Stimulated activated CD8-positive, alpha-beta memory T cell treated with anti-CD3 and anti-CD28 coated beads, Interleukin-7, amount 100 ng/mL, for 24 hours (primary cell): ENCODE data around the gene BPIFB4.
"Not testable (repeated sequence)": the region's sequence is repeated elsewhere in the genome, so short reads cannot be mapped to it uniquely, and the experiment has no call there.

Experiments
- DNase-seq: peaks from one replicate; pipeline ENCODE4 v3.0.0-alpha.2; 2020; ENCODE audit warnings: low read depth

The BPIFB4 gene

GRCh38 chr20:33079259-33079658 is at the start of gene BPIFB4:
BPIFB4 (plus strand) TSS chr20:33079643; CDS start chr20:33081527, 1,884 bp downstream.
- no peak for DNase-seq

DNA sequence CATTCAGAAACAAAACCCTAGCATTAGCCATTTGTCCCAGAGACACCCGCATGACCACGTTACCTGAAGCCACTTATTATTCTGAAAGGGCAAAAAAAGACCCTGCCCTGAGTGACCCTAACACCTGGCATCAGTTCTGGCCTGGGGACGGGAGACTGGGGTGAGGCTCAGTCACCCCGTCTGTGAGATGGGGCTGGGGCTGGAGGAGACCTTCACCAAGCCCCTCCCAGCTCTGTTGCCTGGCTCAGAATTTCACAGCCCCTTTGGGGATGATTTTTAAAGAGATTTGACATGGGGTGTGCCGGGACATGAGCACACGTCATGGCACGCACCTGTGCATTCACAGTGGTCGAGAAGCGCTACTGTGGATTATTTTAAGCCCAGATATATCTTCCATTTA is 49.4 kb upstream of the BPIFB4 start:
- no peak for DNase-seq

DNA sequence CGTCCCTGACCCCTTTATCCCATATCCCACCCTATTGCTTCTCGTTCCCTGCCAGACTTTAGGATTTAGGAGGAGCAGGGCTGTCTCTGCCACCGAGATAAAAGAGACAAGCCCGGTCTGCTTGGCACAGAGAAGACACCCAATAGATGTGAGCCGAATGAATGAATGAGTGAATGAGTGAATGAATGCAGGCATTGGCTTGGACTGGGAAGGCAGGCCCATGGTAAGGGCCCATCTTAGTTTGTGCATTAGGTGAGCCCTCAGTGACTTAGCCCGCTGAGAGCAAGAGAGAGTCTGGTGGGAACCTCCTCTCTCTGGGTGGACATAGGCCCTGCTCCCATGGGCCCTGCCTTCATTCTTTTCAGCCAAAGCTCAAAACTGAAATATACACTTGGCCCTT is 48.9 kb upstream of the BPIFB4 start:
- DNase-seq = no peak

GRCh38 chr20:33031531-33031930 is 47.9 kb upstream of the BPIFB4 start, which contains the start of gene BPIFB6:
BPIFB6 (plus strand) TSS chr20:33031648; CDS start chr20:33031648, 0 bp downstream.
- DNase-seq = no peak

DNA sequence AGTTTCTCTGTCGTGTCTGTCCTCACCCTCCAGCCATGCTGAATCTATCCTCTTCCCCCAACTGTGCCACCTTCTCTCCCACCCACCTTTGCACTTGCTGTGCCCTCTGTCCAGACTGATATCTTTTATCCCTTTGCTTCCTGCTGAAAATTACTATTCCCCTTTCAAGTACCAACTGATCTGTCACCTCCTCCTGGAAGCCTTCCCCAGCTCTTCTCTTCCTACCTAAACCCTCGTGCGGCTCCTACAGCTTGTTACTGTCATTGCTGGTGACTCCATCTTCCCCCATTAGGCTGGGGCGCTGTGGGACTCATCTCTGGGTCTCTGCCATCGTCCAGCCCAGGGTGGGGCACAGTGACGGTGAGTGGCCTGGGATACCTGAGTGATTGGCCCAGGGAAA is 46.9 kb upstream of the BPIFB4 start:
- no peak for DNase-seq

DNA sequence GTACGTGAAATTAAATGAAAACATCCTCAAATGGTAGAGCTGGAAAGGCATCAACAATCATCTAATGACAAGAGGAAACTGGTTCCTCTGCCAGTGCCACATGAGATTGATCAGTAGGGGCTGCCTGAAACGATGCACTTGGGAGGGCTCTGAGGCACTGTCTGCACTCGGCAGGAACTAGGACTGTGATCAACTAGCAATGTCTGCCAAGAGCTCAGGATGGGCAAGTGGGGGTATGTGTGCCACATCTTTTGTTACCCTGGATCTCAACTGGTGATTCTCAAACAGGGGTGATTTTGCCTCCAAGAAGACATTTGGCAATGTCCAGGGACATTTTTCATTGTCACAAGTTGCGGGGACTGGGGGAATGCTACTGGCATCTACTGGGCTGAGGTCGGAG is 46.1 kb upstream of the BPIFB4 start:
- no peak for DNase-seq

DNA sequence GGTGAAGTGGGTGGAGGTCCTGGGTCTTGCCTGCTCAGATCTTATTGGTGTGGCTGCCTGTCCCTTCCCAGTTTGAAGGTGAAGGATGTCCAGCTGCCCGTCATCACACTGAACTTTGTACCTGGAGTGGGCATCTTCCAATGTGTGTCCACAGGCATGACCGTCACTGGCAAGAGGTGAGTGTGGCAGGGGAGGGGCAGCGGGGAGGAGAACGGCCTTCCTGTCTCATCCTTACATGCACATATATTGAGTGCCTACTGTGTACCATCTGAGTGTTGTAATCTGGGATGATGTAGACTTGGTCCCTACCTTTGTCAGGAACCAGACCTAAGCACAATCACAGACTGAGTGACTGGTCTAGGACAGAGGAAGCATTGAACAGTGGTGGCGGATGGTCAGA is 45.3 kb upstream of the BPIFB4 start:
- no peak for DNase-seq

- no peak for DNase-seq
These were observed 44.4 kb upstream of the BPIFB4 start for GRCh38 chr20:33034901-33035492.

GRCh38 chr20:33037456-33037855 is 42.0 kb upstream of the BPIFB4 start:
- no peak for DNase-seq

GRCh38 chr20:33038243-33038642 is 41.2 kb upstream of the BPIFB4 start:
- DNase-seq = no peak

DNA sequence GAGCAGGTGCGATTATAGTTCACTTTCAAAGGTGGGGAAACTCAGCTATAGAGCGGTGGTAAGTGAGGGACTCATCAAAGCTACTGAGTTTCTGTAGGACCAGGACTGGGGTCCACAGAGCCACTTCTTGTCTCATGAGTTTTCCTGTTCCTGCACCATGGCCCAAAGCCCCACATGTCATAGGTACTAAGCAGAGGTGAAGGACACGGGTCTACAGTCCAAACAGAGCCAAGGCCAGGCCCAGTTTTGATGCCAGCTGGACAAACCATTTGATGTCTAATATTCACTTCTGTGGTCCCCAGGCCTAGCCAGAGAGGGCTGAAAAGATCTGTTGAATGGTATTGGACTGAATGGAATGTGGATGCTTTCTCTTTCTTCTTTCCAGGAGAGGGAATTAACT is 37.0 kb upstream of the BPIFB4 start:
- no peak for DNase-seq

DNA sequence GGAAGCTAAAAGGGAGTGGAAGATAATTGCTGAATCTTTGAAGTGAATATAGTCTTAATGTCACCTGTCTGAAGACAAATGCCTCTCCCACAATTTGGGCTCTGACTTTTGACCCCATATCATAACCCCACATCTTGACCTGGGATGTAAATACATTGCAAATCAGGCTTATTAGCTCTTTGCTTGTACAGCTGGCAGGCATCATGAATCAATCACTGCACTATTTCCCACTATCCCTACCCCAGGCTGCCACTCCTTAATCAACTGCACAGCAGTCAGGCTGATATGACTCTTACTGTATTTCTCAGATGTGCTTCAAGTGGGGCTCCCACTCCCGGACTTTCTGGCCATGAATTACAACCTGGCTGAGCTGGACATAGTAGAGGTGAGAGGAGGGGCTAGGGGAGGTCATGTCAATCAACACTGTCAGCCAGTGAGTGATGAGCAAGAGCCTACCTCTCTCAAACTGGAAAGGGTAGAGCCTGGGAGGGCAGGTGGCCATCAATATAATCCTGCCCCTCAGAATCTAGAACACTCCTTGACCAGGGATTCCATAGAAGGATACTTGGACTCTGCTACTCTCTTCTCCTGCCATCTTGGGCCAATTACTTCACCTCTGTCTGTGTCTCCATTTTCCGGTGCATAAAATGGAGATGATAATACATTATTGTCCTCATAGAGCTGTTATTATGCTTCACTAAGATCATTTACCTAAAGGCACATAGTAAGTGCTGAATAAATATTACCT is 36.3 kb upstream of the BPIFB4 start:
- no peak for DNase-seq

DNA sequence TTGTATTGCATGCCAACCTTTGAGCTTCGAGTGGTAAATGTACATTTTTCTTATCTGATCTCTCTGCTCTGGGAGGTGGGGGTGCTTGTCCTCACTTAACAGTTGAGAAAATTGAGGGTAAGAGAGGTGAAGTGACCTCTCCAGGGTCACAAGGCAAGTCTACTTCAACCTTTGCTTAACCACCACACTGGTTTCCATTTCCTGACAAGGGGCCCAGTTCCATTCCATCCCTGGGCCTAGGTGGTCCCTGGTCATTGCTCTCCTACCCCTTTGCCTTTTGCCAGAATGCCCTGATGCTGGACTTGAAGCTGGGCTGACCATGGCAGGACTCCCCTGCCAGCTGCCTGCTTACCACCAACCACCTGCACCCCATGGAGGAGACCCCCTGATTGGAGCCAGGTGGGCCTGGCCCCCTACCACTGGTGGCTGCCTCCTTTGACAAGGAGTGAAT is 35.7 kb upstream of the BPIFB4 start:
- no peak for DNase-seq

DNA sequence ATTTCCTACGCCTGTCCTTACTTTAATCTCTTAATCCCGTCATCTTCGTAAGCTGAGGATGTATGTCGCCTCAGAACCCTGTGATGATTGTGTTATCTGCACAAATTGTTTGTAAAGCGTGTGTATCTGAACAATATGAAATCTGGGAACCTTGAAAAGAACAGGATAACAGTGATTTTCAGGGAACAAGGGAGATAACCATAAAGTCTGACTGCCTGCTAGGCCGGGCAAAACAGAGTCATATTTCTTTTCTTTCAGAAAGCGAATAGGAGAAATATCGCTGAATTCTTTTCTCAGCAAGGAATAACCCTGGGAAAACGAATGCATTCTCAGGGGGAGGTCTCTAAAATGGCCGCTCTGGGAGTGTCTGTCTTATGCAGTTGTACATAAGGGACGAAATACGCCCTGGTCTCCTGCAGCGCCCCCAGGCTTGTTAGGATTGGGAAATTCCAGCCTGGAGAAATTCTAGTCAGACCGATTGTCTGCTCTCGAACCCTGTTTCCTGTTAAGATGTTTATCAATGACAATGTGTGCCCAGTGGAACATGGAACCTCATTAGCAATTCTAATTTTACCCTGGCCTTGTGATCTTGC is 34.2 kb upstream of the BPIFB4 start:
- not testable (repeated sequence) for DNase-seq

DNA sequence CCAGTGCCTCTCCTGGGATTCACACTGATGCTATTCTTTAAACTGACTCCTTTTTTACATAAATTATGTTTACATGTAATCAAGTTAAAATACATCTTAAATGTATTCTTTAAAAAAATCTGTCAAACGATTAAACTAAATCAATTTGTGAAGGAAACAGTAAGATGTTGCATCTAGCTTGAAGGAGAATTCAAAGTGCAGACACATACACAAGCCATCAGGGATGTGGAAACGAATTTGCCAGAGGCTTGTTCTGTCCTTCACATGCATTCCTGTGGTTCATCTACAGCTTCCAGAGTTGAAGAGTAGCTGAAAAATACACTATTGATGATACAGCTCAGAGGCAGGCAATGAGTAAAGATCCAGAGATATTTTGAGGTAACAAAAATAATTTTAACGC is 33.0 kb upstream of the BPIFB4 start:
- no peak for DNase-seq

DNA sequence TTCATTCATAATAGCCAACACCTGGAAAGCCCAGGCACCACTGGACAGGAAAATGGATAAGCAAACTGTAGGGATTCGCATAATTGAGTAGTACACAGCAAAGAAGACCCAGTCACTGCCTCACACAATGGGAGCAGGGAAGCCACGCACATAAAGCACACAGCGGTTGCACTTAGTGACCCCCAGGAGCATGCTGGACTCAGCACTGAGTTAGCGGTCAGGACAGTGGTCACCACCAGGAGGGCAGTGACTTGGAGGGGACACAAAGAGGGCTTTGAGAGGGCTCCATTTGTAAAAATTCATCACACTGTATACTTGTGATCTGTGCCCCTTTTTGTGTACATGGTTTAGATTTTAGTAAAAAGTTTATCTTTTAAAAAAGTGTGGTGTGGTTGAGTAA is 28.1 kb upstream of the BPIFB4 start:
- DNase-seq = no peak

GRCh38 chr20:33053291-33054106 is 25.9 kb upstream of the BPIFB4 start, which contains the start of gene BPIFB3:
BPIFB3 (plus strand) TSS chr20:33053903; CDS start chr20:33055436, 1,533 bp downstream.
- no peak for DNase-seq

GRCh38 chr20:33054381-33054780 is 25.1 kb upstream of the BPIFB4 start:
- no peak for DNase-seq

GRCh38 chr20:33054791-33055190 is 24.7 kb upstream of the BPIFB4 start:
- DNase-seq = no peak

GRCh38 chr20:33059136-33059535 is 20.3 kb upstream of the BPIFB4 start:
- DNase-seq = no peak

DNA sequence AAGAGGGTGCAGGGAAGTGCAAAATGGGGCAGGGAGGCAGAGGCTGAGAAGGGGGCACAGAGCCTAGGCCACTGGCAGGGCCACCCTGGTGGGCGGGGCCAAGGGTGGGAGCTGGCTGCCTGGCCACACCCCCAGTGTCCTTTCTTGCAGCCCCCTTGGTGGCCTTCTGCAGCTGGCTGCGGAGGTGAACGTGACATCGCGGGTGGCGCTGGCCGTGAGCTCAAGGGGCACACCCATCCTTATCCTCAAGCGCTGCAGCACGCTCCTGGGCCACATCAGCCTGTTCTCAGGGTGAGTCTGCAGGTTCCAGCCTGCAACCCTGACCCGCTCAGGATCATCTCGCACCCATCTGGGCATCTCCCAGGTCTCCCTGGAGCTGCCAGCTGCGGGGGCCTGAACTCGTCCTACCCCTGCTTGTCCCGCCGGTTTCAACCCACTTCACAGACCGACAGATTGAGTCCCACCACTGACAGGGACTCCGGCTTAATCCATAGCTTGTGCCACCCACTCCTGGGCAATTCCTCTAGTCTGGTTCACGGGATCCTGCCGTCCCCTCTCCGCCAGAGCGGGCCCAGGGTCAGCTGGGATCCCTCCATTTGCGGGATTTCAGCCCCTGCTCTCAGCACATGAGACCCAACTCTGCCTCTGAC is 19.6 kb upstream of the BPIFB4 start:
- no peak for DNase-seq

- no peak for DNase-seq
These were observed 17.8 kb upstream of the BPIFB4 start for GRCh38 chr20:33061658-33062028.
